Kidney epithelial cell (primary cell): ENCODE measurements around the gene EXOC8. TPM values are rescaled to one million over a fixed set of nuclear protein-coding genes. Genes with fewer than 3 reads are reported as not detected.

ENCODE experiments used
- DNase-seq: peaks from one replicate; pipeline ENCODE4 v3.0.0-alpha.2; 2010; ENCODE audit warnings: low read depth
- H3K27me3 ChIP-seq: 2 replicates; pipeline ENCODE4 v1.6.0; 2011; ENCODE audit warnings: low read length; ENCODE audit not compliant: control insufficient read depth, insufficient read depth
- H3K36me3 ChIP-seq: 2 replicates; pipeline ENCODE4 v1.5.1; 2011; ENCODE audit warnings: low read length; ENCODE audit not compliant: control insufficient read depth, insufficient read depth
- H3K4me3 ChIP-seq: 2 replicates; pipeline ENCODE4 v1.5.1; 2011; ENCODE audit warnings: low read depth, mild to moderate bottlenecking, control low read depth, low read length
- total RNA-seq: library from RNA; depleted of rRNA; stranded (reverse); fragments of >200 nt; gene quantifications from 2 replicates; pipeline ENCODE4 v1.2.3, GENCODE V29; 2015
- TF ChIP-seq, protein P1 (sequence below): IDR thresholded peaks from 2 replicates; pipeline ENCODE4 v1.5.1; 2011; ENCODE audit warnings: mild to moderate bottlenecking, moderate library complexity, low read length, control low read depth, inconsistent platforms; ENCODE audit not compliant: insufficient read depth, poor library complexity, severe bottlenecking

The EXOC8 gene
- total RNA-seq, result 10.6 and 10.8 TPM in 2 replicates

- DNase-seq, result peak; percentile 84
- peak within 1 kb of the TSS; percentile 93 for H3K4me3 ChIP-seq
- H3K36me3 ChIP-seq, result no peaks in the 10 kb centered on the region
- no peaks in the 10 kb centered on the region for H3K27me3 ChIP-seq
- TF ChIP-seq, protein P1, sequence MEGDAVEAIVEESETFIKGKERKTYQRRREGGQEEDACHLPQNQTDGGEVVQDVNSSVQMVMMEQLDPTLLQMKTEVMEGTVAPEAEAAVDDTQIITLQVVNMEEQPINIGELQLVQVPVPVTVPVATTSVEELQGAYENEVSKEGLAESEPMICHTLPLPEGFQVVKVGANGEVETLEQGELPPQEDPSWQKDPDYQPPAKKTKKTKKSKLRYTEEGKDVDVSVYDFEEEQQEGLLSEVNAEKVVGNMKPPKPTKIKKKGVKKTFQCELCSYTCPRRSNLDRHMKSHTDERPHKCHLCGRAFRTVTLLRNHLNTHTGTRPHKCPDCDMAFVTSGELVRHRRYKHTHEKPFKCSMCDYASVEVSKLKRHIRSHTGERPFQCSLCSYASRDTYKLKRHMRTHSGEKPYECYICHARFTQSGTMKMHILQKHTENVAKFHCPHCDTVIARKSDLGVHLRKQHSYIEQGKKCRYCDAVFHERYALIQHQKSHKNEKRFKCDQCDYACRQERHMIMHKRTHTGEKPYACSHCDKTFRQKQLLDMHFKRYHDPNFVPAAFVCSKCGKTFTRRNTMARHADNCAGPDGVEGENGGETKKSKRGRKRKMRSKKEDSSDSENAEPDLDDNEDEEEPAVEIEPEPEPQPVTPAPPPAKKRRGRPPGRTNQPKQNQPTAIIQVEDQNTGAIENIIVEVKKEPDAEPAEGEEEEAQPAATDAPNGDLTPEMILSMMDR, result no peak
Observed at GRCh38 chr1:231337472-231338269, at the start of gene EXOC8. EXOC8 (minus strand) TSS chr1:231337852; CDS start chr1:231337745, 107 bp downstream.

GRCh38 chr1:231386466-231386865 lies 48.8 kb upstream of the EXOC8 start:
- no peak overlapping the region for H3K4me3 ChIP-seq
- H3K36me3 ChIP-seq, result no peaks in the 10 kb centered on the region
- no peaks in the 10 kb centered on the region for H3K27me3 ChIP-seq
- TF ChIP-seq, protein P1, result no peak
- no peak for DNase-seq

DNA sequence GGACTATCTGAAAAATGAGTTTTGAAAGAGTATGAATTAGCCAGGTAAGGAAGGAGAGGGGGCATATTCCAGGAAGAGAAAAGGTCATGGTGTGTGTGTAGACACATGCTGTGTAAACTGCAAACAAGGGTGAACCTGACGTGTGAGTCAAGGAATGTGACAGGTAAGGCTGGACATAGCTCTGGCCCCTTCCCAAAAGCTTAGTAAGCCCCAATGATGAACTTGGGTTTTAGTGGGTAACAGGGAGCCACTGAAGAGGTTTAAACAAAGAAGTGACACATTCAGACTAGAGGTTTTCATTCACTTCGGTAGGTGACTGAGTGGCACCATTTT lies 47.7 kb upstream of the EXOC8 start:
- H3K4me3 ChIP-seq, result no peak overlapping the region
- no peaks in the 10 kb centered on the region for H3K36me3 ChIP-seq
- no peak for DNase-seq
- TF ChIP-seq, protein P1, result no peak
- H3K27me3 ChIP-seq, result no peaks in the 10 kb centered on the region

DNA sequence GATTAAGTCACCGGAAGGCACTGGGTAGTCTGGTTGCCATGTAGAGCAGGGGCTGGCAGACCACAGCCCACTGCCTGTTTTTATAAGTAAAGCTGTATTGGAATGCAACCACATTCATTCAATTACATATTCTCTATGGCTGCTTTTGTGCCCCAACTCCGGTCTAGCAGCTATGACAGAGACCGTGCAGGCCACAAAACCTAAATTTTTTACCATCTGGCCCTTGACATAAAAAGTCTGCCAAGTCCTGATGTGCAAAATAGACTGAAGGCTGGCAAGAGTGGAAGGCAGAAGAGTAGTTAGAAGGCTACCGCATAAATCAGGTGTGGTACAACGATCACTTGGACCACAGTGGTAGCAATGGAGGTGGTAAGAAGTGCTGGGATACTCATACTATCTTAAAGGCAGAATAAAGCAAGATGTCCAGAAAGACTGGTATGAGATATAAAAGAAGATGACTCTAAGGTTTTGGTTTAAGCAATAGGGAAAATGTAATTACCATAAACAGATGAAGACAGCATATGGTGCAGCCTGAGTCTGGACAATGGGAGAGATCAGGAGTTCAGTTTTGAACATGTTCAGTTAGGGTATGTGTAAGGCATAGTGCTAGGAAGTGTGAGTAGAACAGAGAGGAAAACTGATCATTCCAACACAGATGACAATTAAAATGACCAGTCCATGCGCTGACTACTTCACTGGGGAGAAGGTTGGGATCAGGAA lies 47.2 kb upstream of the EXOC8 start:
- TF ChIP-seq, protein P1, result no peak
- no peak for DNase-seq
- H3K4me3 ChIP-seq, result no peak overlapping the region
- H3K36me3 ChIP-seq, result no peaks in the 10 kb centered on the region
- no peaks in the 10 kb centered on the region for H3K27me3 ChIP-seq

DNA sequence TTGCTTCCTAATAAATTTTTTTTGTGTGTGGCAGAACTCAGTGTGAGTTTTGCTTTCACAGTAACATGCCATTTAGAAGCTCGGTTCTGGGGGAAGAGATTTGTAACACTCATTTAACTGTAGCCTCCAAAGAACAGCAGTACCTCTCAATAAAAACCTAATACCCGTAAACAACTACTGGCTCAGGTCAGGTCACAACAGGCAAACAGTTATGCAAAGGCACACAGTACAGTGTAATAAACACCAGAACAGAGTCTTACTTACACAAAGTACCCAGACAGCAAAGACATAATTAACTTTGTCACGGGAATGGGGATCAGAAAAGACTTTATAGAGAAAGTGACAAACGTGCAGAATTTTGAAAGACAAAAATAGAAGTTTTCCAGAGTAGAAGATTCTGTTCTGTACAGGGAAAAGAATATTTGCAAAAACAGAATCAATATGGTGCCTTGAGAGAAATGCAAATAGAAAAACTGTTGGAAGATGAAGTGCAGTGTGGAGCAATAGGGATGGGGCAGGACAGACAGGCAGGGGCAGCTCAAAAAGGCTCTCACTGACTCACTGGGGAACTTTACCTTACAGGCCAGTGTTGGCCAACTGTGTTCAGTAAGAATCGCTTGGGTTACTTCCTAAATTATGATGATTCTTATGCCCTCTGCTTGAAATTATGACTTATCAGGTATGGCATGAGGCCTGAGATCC lies 45.7 kb upstream of the EXOC8 start:
- no peaks in the 10 kb centered on the region for H3K27me3 ChIP-seq
- TF ChIP-seq, protein P1, result no peak
- DNase-seq, result no peak
- no peak overlapping the region for H3K4me3 ChIP-seq
- H3K36me3 ChIP-seq, result no peaks in the 10 kb centered on the region
